Right ventricle myocardium inferior (tissue), 1 donor: ENCODE results near the gene ATXN1. TPM values are rescaled to one million over a fixed set of nuclear protein-coding genes. Genes with fewer than 3 reads are reported as not detected.

Experiments used
- ATAC-seq: fragments of 200-7000 bp; cut with Tn5 transposase; one replicate; pipeline ENCODE4 v1.9.1; 2020; ENCODE audit warnings: mild to moderate bottlenecking, moderate library complexity
- DNase-seq: peaks from one replicate; pipeline ENCODE4 v3.0.0; 2021; ENCODE audit errors: missing footprints
- intact Hi-C: fragments of 100-400 bp; cut with DNase I; formaldehyde crosslinking; loops from one replicate; pipeline ENCODE4 v1.11.0; 2022
- total RNA-seq: library from RNA; stranded (reverse); fragmentation: NEBNext Ultra II Directional; extraction: Animal tissue kit (Norgen Biotek cat#: 25700); gene quantifications from one replicate; pipeline ENCODE4 v1.2.1, GENCODE V29; 2021
- donor health status: DM: no; HTN: yes; CAD: no; lungs with severe emphysema.

Gene ATXN1
- total RNA-seq, 1 donor from 2014 or later = 42.5 TPM

DNA sequence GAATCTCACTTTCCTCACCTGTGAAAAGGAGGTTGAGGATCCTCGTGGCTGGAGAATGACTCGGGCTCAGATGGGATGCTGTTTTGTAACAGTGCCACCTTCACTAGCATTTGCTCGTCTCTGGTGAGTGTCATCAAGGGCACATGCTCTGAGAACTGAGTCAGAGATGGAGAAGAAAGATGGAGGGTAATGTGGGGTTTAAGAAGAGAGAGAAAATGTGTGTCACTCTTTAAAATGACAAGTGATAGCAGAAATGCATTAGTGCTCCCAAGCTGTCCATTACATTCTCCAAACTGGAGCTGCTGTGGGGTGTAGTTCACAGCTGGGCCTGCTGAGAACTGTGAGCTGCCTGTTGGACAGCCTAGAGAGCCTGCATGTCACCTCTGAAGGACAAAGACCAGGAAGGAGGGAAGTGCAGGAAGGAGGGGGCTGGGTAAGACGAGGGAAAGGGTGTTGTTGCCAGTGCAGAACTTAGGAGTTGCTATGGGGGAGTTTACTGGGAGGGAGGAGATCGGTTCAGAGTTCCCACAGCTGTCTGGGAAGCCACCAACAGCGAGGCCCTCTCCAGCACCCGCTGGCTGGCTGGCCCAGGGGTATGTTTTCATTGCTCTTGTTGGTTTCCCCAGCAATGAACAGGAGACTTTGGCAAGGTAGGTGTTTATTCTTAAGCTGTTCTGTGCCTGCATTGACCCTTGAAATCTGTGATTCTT lies 503.1 kb downstream of the ATXN1 start:
- intact Hi-C loops = loop anchor here (2.0 kb wide), 1 partner anchor 13 kb away; no protein-coding TSS in a partner anchor
- ATAC-seq = peak; percentile 95
- DNase-seq = no peak

DNA sequence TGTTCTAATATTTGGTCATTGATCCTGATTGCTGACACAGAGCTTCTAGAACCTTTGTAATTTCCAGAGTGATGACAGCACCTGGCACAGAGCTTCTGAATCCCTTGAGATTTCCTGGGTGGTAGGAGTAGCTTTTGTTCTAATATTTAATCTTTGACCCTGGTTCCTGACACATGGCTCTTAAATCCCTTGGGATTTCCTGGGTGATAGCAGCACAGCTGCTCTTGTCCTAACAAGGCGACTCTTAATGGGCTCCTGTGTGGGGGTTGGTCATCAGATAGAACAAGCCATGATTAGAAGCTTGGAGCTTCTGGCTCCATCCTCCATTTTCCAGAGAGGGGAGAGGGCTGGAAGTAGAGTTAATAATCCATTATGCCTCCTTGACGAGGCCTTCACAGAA lies 504.5 kb downstream of the ATXN1 start:
- no peak for ATAC-seq
- intact Hi-C loops = no loop called here
- DNase-seq = no peak

DNA sequence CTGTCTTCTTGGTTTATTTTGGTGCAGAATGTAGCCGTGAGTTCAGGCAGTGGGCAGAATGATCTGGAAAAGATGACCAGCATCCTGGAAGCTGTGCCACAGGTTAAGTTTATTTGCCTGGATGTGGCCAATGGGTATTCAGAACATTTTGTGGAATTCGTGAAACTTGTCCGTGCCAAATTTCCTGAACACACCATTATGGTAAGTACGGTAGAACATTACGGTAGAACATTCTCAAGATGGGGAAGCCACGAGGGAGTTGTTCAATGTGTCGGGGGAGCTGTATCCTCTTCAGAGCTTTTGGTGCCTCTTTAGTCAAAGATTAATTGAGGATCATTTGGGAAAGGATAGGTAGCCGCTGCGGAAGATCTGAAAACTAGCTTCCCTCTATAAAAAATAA lies 506.7 kb downstream of the ATXN1 start:
- ATAC-seq (no peak), DNase-seq (no peak)
- intact Hi-C loops = no loop called here

- intact Hi-C loops = no loop called here
- DNase-seq = no peak
- no peak for ATAC-seq
These were observed 507.7 kb downstream of the ATXN1 start for GRCh38 chr6:16253399-16254144.

- no peak for DNase-seq
- intact Hi-C loops = no loop called here
- no peak for ATAC-seq
These were observed 508.5 kb downstream of the ATXN1 start for GRCh38 chr6:16252686-16253299.

GRCh38 chr6:16251706-16252105 lies 509.6 kb downstream of the ATXN1 start:
- ATAC-seq = no peak
- no peak for DNase-seq
- intact Hi-C loops = no loop called here

GRCh38 chr6:16249971-16250370 lies 511.3 kb downstream of the ATXN1 start:
- intact Hi-C loops = loop anchor here (10.0 kb wide), 1 partner anchor 515 kb away; the partner anchor contains the start of gene ATXN1
- ATAC-seq = no peak
- DNase-seq = no peak
